ENCODE measurements around the gene FARS2. TPM values are rescaled to one million over a fixed set of nuclear protein-coding genes. Genes with fewer than 3 reads are reported as not detected.

FARS2 gene
- total RNA-seq, 1 donor from 2014 or later: 16.5 TPM

GRCh38 chr6:5287205-5287965 is 26.1 kb downstream of the FARS2 start:
- Histone ChIP-seq H3K27ac (peak overlapping the region; percentile 43), H3K27me3 (no peaks in the 10 kb centered on the region), H3K4me1 (peaks cover 17% of the 10 kb centered on the region), H3K9me3 (no peaks in the 10 kb centered on the region), H3K4me3 (no peak overlapping the region), H3K36me3 (no peaks in the 10 kb centered on the region)
- TF ChIP-seq CTCF (IDR thresholded peaks at IDR 0.05) (no peak), POLR2AphosphoS5 (IDR thresholded peaks at IDR 0.05; ENCODE audit: insufficient read depth in 1 of 2, low read depth in 1 of 2) (no peak), POLR2A (IDR thresholded peaks at IDR 0.05) (no peak)
- DNase-seq (ENCODE audit: extremely low spot score in 2 of 2): no peak
- intact Hi-C loops (cut with DNase I): no loop called here

DNA sequence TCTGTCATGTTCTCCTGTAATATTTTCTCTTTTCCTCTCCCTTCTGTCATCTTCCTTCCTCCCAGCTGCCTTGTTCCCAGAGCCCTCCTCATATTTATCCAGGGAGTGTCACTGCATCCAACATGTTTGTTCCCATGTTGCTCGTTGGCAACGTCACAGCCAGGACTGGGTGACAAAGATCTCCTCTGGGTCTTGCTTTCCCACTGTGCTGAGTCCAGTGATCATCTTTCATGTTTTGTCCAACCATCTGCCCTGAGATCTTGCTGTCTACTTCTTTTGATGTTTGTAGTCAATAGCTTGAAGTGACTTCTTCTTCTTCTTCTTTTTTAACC is 26.6 kb downstream of the FARS2 start:
- peak overlapping the region; percentile 43 for H3K27ac ChIP-seq
- no peak overlapping the region for H3K4me3 ChIP-seq
- intact Hi-C loops (cut with DNase I): no loop called here
- no peaks in the 10 kb centered on the region for H3K27me3 ChIP-seq
- peaks cover 17% of the 10 kb centered on the region for H3K4me1 ChIP-seq
- no peak for TF ChIP-seq POLR2A (IDR thresholded peaks at IDR 0.05)
- no peak for DNase-seq (ENCODE audit: extremely low spot score in 2 of 2)
- no peaks in the 10 kb centered on the region for H3K9me3 ChIP-seq
- H3K36me3 ChIP-seq: no peaks in the 10 kb centered on the region

- peaks cover 17% of the 10 kb centered on the region for H3K4me1 ChIP-seq
- no peak overlapping the region for H3K27ac ChIP-seq
- intact Hi-C loops (cut with DNase I): no loop called here
- H3K36me3 ChIP-seq: no peaks in the 10 kb centered on the region
- DNase-seq (ENCODE audit: extremely low spot score in 2 of 2): no peak
- TF ChIP-seq POLR2AphosphoS5 (IDR thresholded peaks at IDR 0.05; ENCODE audit: insufficient read depth in 1 of 2, low read depth in 1 of 2): no peak
- no peak for TF ChIP-seq CTCF (IDR thresholded peaks at IDR 0.05)
- TF ChIP-seq POLR2A (IDR thresholded peaks at IDR 0.05): no peak
- H3K27me3 ChIP-seq: no peaks in the 10 kb centered on the region
- H3K9me3 ChIP-seq: no peaks in the 10 kb centered on the region
- H3K4me3 ChIP-seq: no peak overlapping the region
Observed at GRCh38 chr6:5290097-5290496, 28.8 kb downstream of the FARS2 start.

DNA sequence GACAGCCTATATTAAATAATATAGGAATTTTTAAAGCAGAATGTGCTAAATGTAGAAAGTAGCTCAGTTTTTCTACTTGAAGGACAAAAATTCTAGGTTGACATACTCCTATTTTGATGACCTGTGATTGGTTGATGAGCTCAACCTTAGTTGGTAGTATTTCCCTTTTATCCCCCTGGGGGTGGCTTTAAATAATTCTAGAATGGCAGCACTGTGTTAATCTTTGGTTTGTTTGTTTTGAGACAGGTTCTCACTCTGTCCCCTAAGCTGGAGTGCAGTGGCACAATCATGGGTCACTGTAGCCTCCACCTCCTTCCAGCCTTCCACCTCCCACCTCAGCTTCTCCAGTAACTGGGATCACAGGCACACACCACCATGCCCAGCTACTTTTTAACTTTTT is 29.2 kb downstream of the FARS2 start:
- no peak for TF ChIP-seq POLR2A (IDR thresholded peaks at IDR 0.05)
- TF ChIP-seq CTCF (IDR thresholded peaks at IDR 0.05): no peak
- intact Hi-C loops (cut with DNase I): no loop called here
- no peaks in the 10 kb centered on the region for H3K36me3 ChIP-seq

GRCh38 chr6:5292154-5292553 is 30.8 kb downstream of the FARS2 start:
- intact Hi-C loops (cut with DNase I): no loop called here
- Histone ChIP-seq H3K4me1 (peaks cover 12% of the 10 kb centered on the region), H3K36me3 (no peaks in the 10 kb centered on the region), H3K4me3 (no peak overlapping the region), H3K9me3 (no peaks in the 10 kb centered on the region), H3K27me3 (no peaks in the 10 kb centered on the region), H3K27ac (no peak overlapping the region)
- TF ChIP-seq POLR2A (IDR thresholded peaks at IDR 0.05): no peak
- no peak for TF ChIP-seq POLR2AphosphoS5 (IDR thresholded peaks at IDR 0.05; ENCODE audit: insufficient read depth in 1 of 2, low read depth in 1 of 2)
- TF ChIP-seq CTCF (IDR thresholded peaks at IDR 0.05): no peak
- DNase-seq (ENCODE audit: extremely low spot score in 2 of 2): no peak

More for the DNA sequence above, 29.2 kb downstream of the FARS2 start:
- Histone ChIP-seq H3K4me3 (no peak overlapping the region), H3K27ac (no peak overlapping the region), H3K27me3 (no peaks in the 10 kb centered on the region), H3K9me3 (no peaks in the 10 kb centered on the region), H3K4me1 (peaks cover 17% of the 10 kb centered on the region)
- no peak for DNase-seq (ENCODE audit: extremely low spot score in 2 of 2)

Data from vagina (tissue), 2 donors.